ENCODE results near the gene FOXP3. TPM values are rescaled to one million over a fixed set of nuclear protein-coding genes. Genes with fewer than 3 reads are reported as not detected.

FOXP3 gene
- polyA plus RNA-seq, 3 donors, result 1.0 to 1.2 (median 1.0) TPM

DNA sequence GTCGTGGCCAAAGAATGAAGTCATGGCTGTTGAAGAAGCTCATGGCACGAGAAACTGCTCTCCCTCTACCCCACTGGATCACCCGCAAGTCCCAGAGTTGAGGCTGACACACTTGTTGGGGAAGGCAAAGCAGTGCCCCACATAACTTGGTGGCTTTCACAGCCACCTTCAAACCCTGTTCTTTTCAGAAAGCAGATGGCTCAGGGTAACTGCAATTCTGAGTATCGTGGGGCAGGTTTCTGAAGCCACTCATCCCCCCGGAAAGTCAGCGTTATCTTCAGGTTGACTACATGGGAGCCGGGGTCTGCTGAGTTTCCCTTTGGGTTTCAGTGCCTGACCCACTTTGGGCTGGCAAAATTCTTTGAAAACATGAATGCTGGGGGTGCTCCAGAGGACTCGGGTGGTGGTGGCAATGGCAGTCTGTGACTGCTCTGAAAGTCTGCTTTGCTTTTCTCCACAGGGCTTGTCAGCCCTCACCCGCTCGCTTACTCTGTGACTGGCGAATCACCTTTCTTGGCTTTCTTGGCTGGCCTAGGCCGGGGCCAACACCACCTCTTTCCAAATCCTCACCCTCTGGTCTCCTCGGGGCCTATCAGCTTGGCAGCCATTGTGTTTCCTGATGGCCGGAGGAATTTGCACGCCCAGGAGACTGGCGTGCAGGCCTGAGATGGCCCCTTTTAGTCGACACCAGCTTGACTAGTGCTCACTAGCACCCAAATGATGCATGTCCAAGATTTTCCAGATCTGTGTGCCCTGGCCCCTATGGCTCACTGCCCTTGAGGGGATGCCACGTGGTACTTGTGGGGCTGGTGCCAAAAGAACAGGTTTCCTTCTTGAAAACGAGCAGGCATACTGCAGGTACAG is 12.4 kb upstream of the FOXP3 start:
- DNase-seq, result no peak

DNA sequence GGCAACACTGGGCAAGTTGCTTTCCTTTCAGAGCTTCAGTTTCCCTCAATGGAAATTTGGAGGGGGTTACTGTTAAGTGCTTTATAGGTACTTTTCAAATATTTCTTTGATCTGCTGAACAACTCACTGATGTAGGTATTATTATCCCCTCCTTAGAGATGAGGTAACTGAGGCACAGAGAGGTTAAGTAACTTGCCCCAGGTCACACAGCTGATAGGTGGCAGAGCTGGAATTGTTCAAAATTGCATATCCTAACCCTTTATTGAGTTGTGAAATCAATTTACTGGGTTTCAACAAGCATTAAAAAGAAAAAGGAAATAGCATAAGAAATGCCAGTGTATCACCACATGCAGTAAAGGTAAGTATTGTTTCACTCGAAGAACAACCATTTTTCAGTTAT is 11.7 kb upstream of the FOXP3 start:
- DNase-seq, result no peak

DNA sequence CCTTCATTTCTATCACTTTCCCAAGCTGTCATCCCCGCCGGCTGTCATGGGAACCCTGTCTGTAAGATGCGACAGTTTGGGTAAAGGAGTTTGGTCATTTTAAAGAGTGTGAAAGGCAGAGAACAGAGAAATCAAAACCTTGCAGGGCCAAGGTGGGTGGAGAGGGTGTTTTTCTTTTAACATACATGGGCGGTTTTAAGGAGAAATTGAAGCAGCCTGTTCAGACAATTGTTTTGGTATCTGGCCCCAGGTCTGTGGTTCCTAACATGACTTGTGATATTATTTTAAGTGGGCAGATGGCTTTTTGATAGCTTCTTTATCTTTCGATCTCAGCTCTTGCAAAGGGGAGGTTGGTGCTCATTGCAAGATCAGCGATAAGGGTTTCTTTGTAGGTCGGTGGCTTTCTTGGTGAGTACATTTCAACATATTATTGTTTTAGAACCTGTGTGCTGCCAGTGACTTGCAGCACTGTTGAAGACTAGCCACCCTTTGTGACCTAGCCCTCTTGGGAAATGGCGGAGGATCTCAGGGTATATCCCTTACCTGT is 8.7 kb upstream of the FOXP3 start:
- DNase-seq, result no peak

DNA sequence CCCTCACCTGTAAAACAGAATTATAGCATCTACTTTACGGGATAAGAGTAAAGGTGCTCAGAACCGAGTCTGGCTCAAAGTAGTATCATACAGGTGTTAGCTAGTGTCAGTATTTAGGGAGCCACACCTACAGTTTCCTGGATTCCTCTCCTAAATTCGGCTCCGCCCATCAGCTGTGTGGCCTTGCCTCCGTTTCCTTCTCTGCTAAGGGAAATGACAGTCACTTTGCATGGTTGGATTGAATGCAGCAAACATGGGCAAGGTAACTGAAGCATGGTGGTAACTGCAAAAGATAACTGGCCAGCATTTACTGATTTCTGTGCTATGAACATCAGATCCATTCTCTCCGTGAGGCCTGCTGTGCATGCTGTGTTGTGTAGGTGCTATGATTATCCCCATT is 7.9 kb upstream of the FOXP3 start:
- DNase-seq, result no peak

DNA sequence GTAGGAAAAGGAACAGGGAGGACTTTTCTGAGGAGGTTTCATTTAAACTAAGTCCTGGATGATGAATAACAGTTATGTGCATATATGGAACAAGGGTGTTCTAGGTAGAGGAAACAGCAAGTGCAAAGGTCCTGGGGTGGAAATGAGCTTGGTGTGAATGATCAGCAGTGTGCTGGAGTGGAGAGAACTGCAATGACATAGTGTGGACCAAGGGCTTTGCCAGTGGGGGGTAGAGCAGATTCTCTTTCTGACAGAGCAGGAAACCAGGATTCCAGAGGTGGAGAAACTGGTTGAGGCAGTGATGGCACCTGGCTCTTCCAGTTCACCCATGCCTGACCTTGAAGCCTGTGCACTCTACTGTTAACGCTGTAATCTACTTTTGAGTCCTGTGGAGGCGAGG is 6.8 kb upstream of the FOXP3 start:
- no peak for DNase-seq

DNA sequence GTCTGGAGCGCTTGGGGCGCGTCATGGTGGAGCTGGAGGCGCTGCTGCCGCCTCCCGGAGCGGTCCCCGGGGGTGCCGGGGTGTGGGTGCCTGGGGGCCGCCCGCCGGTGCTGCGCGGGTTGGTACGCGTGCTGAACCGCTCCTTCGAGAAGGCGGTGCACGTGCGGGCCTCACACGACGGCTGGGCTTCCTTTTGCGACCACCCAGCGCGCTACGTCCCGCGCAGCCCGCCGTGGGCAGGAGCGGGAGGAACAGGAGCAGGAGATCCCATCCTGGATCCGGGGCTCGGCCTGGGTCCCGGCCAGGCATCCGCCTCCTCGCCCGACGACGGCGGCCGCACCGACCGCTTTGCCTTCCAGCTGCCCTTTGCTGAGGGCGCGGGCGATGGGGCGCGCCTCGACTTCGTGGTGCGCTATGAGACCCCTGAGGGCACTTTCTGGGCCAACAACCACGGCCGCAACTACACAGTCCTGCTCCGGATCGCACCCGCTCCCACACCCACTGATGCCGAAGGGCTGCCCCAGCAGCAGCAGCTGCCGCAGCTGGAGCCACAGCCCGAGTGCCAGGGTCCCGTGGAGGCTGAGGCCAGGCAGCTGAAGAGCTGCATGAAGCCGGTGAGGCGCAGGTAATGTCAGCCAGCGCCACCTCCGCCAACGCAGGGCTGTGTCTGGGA is 5.9 kb upstream of the FOXP3 start:
- no peak for DNase-seq

DNA sequence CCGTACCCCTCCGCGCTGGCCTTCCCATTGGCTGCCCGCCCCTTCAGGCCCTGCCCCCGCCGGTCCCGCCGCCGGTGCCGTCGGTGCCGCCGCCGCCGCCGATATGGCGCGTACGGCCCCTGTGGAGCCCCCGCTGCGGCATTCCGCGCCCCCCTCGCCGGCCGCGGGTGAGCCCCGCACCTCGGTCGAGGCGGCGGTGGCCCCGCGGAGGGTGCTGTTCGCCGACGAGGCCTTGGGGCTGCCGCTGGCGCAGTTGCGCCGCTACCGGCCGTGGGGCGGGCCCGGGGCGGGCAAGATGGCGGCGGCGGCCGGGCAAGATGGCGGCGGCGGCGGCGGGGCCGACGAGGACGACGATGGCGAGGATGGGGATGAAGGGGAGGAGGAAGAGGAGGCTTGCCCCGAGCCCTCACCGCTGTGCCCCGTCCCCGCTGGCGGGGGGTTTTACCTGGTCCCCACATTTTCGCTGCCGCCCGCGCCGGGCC is 5.3 kb upstream of the FOXP3 start, which contains the start of gene PPP1R3F:
TSS of gene PPP1R3F (plus strand) at position 27 of the 482 bp plus-strand sequence. CDS start at position 104, 77 bp downstream.
- DNase-seq, result no peak

DNA sequence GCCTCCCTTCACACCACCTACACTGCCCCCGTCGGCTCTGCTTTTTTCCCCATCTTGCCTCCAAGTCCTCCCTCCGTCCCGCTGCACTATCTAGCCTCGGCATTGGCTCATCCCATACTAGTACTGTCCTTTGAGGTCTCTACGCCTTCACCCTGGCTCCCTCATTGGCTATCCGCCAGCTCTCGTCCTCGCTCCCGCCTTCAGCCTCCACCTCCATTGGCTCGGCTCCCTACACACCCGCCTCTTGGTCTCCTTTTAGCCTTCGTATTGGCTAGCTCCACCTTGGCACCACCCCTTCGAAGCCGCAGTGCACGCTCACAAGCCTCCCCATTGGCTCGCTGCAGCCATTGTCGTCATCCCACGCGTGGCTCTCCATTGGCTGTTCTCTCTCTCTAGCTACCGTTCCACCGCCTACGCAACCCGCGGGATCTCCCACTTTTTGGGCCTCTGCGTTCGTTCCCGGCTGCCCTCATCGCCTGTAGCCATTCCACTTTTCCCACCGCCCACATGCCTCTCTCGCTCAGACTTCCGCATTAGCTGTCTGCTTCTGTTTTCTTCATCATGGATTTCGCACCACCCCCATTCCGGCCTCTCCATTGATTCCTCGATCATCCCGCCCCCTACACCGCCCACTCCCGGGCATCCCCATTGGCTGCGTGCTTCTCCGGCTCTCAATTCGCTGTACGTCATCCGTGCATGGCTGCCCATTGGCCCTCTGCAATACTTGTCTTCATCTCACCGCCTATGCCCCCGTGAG is 4.7 kb upstream of the FOXP3 start:
- DNase-seq, result peak; percentile 95

DNA sequence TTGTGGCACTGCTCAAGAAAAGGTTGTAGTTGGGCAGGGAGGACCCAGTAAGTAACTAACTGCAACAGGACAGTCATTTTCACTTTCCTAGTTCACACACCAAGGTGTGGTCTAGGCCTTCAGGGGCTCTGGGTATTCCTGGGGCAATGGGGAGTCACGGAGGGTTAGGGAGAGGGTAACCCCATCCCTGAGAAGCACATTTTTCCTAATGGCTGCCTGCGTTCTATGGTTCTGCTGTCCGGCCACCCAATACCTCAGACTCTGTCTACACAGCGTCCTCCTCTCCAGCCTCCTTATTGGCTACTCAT is 4.1 kb upstream of the FOXP3 start:
- no peak for DNase-seq

DNA sequence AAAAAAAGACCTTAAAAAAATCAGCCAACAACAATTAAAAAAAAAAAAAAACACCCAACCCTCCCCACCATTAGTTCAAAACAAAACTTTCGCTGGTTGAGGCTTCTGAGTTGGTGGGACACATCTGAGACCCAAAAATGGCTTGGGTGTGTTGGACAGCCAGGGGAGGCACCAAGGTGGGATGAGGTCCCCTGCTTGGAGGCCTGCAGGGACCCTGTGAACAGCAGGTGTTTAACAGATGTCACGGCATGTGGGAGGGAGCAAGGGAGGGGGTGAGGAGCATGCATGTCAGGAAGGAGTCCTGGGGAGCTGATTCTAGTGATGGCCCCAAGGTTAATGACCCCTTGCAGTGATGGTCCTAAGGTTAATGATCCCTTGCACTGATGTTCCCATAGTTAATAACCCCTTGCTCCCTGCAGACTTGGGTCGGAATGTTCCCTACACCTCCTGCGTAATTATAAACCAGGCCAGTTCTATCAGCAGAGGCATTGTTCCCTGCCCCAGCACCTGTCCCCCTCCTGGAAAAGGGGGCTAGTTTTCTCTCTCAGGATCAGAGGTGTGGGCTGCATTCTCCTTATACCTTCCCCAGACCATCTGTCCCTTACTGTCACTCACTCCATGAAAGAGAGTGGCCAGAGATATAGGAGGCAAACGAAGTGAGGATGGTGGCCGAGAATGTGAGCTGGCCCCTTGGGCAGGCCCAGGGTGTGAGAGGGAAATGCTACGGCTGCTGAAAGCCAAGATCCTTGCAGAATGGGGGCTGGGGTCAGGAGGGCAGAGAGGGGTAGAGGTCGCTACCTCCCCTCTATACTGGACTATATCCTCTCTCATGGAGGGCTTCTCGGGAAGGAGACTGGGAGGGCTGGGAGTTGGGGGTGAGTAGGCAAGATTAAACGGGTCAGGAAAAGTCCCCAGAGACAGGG is 2.3 kb upstream of the FOXP3 start:
- no peak for DNase-seq

DNA sequence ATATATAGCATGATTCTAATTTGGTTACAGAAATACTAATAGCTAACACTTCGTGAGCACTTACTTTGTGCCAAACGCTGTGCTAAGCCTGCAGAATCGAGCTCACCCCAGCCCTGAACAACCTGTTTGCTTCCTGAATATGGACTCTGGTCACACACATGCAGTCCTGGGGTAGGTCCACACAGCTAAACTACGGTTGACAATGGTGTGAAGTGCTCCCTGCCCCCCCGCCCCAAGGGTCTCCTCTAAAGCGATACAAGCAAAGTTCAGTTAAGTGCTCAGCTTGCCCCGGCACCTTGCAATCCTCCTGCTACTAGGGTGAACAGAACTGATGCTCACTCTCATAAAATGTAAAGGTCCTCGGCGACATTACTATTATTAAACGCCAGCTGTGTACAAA is 879 bp downstream of the FOXP3 start:
- DNase-seq, result no peak

DNA sequence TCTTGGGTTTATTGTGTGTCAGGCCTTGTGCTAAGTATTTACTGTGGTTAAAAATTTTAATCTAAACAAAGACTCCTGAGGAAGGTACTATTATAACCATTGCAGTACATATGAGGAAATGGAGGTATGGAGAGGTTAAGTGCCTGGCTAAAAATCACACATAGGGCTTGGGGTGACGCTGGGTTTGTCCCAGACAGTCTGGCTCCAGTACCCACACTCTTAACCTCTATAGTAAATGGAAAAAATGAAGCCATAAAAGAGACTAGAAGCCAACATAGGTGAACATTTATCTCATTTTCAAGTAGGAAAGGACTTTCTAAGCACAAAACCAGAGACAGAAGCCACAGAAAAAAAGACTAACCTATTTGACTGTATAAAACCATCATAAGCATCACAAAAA is 1.9 kb downstream of the FOXP3 start:
- DNase-seq, result no peak

DNA sequence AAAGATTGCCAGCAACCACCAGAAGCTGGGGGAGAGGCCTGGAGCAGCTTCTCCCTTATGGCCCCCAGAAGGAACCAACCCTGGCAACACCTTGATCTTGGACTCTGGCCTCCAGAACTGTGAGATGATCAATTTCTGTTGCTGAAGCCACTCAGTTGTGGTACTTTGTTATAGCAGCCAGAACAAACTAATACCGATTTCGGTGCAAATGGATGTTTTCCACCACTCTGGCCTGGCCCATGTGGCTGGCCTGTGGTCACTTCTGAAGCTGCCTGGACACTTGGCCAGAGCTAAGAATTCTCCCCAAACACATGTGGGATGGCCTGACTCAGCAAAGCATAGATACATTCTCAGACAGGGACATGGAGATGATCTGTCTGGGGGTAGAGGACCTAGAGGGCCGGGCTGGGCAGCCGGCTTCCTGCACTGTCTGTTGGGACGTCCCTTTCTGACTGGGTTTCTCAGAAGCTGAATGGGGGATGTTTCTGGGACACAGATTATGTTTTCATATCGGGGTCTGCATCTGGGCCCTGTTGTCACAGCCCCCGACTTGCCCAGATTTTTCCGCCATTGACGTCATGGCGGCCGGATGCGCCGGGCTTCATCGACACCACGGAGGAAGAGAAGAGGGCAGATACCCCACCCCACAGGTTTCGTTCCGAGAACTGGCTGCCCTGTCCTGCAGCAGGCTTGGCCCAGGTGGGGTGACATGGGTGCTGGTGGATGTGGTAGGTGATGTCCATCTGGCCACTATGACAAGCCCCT is 4.1 kb downstream of the FOXP3 start:
- DNase-seq, result no peak

DNA sequence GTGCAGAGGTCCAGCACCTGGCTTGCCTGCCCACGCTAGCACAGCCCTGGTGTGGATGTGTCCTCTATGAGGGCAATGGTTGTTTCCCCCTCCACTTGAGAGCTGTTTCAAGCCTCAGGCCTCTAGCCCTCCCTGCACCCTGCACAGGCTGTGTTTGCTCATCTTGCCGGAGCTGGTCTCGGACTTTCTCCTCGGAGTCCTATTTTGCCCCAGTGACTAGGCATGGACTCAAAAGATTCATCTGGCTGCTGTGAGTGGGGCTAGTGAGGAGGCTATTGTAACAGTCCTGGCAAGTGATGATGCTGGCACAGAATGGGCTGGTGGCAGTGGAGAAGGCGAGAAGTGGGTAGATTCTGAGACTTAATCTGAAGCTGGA is 5.8 kb downstream of the FOXP3 start:
- no peak for DNase-seq

DNA sequence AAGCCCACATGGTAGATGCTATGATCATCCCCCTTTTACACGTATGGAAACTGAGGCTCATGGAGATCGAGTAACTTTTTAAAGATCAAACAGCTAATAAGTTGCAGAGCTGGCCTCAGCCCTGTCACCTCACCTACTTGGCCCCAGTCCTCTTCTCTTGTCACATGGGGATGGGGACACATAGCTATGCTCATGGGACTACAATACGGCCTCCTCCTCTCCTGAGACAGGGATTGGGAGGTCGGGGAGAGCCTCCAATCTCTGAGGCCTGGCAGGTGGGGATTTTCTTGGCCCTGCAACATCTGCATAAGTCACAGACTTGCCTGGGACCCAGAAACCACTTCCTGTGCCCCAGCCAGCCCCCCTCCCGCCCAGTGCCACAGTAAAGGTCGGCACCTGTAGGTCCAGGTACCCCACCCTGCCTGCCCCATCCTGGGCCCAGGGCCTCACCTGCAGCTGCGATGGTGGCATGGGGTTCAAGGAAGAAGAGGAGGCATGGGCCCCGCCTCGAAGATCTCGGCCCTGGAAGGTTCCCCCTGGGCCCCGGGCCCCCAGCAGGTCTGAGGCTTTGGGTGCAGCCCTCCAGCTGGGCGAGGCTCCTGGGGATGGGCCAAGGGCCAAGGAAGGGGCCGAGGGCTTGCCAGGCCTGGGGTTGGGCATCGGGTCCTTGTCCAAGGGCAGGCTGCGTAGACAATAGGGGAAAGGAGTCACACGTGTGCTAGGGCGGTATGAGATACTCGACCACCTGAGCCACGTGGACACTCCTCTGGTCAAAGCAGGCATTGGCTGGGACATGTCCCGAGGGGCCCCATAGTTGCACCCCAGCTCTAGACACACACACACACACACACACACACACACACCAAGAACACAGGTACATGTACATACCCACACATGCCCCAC is 6.4 kb downstream of the FOXP3 start:
- DNase-seq, result no peak

DNA sequence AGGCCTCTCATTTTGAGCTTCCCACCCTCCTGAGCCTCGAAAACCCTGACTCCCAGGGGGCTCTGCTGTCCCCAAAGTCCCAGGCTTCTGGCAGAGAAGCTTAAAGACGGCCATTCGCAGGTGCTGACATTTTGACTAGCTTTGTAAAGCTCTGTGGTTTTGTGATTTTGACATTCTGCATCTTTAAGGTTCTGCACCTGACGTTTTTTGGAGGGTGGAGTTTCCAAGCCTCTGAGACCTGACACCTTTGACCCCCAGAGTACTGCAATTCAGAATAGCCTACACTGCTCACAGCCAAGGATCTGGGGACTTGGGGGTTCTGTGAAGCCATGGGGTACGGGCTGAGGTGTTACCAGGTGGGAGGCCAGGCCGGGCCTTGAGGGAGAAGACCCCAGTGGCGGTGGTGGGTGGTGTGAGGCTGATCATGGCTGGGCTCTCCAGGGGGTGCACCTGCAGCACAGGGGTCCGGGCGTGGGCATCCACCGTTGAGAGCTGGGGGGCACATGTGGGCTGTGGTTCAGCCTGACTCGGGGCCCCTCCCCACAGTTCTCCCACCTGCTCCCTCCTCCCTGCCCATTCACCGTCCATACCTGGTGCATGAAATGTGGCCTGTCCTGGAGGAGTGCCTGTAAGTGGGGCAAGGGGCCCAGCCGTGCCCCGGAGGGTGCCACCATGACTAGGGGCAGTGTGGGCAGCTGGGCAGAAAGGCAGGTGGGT is 7.3 kb downstream of the FOXP3 start:
- DNase-seq, result no peak

DNA sequence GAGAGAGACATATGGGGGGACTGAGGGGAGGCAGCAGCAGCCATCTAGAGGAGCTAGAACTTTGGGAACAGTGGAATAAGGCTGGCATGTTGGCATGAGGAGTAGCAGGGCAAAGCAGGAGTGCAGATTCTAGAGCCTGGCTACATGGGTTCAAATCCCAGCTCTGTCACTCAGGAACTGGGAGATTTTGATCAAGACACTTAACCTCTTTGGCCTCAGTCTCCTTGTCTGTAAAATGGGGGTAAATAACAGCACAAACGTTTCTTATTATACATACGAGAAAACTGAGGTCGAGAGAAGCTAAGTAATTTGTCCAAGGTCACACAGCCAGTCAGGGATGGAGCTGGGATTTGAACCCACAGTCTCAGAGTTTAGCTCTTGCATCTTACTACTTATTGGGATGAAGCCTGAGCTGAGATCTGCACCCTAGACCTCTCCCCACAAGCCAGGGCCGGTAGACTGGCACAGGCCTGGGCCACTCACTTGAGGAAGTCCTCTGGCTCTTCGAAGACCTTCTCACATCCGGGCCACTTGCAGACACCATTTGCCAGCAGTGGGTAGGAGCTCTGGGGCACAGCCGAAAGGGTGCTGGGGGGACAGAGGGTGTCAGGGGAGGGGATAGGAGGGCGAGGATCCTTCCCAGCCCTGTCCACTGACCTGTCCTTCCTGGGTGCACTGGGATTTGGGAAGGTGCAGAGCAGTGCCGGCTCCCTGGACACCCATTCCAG is 8.1 kb downstream of the FOXP3 start:
- no peak for DNase-seq

DNA sequence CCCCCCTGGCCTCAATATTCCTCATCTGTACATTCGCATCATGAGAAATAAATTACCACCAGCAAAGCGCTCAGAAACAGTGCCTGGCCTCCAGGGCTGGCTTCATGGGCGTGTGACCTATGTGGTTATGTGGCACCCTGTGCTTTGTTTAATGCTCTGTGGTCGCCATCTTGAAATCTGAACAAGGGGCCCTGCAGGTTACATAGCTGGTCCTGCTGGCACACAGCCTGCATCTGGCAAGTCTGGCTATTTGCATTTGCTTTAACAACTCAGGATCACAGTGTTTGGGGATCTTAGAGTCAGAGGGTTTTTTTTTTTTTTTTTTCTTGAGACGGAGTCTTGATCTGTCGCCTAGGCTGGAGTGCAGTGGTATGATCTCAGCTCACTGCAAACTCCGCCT is 9.9 kb downstream of the FOXP3 start:
- DNase-seq, result no peak
